ENCODE data around the gene OR2C3.
A peak's percentile ranks its signal among the peaks of the same experiment; 100 is the strongest.

OR2C3 gene

GRCh38 chr1:247536340-247536739, at the start of gene OR2C3:
TSS of gene OR2C3 (minus strand) at chr1:247536440. CDS start at chr1:247532511, 3,929 bp downstream.
- Histone ChIP-seq H2AFZ (ENCODE audit: low read length) (no peak within 1 kb of the TSS), H3K4me2 (ENCODE audit: low read depth, low read length, poor library complexity, severe bottlenecking) (no peak within 1 kb of the TSS), H3K9me2 (replicated peaks; ENCODE audit: low read depth, low read length) (no peaks in the 10 kb centered on the region), H4K20me1 (ENCODE audit: insufficient read depth, low read length, poor library complexity, severe bottlenecking) (no peaks in the 10 kb centered on the region), H3K79me2 (ENCODE audit: insufficient read depth, low read length) (no peaks in the 10 kb centered on the region), H3K36me3 (ENCODE audit: insufficient read depth, low read length) (no peaks in the 10 kb centered on the region), H3F3A (ENCODE audit: low read depth) (no peaks in the 10 kb centered on the region), H3K9ac (ENCODE audit: low read depth, low read length, poor library complexity, severe bottlenecking) (no peak within 1 kb of the TSS), H3K27me3 (ENCODE audit: insufficient read depth, low read length, poor library complexity, severe bottlenecking) (no peaks in the 10 kb centered on the region), H3K9me3 (ENCODE audit: insufficient read depth, low read depth, low read length) (0 out of 2 replicates have a peak, but pooled peaks cover 6% of the 10 kb centered on the region), H3K4me3 (ENCODE audit: low read length, poor library complexity, severe bottlenecking) (no peak within 1 kb of the TSS), H3K4me1 (ENCODE audit: insufficient read depth, low read length, poor library complexity, severe bottlenecking) (peaks cover 34% of the 10 kb centered on the region)
- TF ChIP-seq EZH2phosphoT487 (IDR thresholded peaks at IDR 0.05; ENCODE audit: borderline replicate concordance) (no peak), CTCF (conservative IDR thresholded peaks at IDR 0.05; ENCODE audit: low read length) (no peak)

- no peak overlapping the region for H3K4me2 ChIP-seq (ENCODE audit: low read depth, low read length, poor library complexity, severe bottlenecking)
- H4K20me1 ChIP-seq (ENCODE audit: insufficient read depth, low read length, poor library complexity, severe bottlenecking) = peaks cover 9% of the 10 kb centered on the region
- H3K9ac ChIP-seq (ENCODE audit: low read depth, low read length, poor library complexity, severe bottlenecking) = no peak overlapping the region
- no peaks in the 10 kb centered on the region for H3K4me1 ChIP-seq (ENCODE audit: insufficient read depth, low read length, poor library complexity, severe bottlenecking)
- H3K4me3 ChIP-seq (ENCODE audit: low read length, poor library complexity, severe bottlenecking) = no peak overlapping the region
- no peak overlapping the region for H2AFZ ChIP-seq (ENCODE audit: low read length)
- no peaks in the 10 kb centered on the region for H3F3A ChIP-seq (ENCODE audit: low read depth)
- TF ChIP-seq CTCF (conservative IDR thresholded peaks at IDR 0.05; ENCODE audit: low read length) (no peak), EZH2phosphoT487 (IDR thresholded peaks at IDR 0.05; ENCODE audit: borderline replicate concordance) (no peak)
- H3K36me3 ChIP-seq (ENCODE audit: insufficient read depth, low read length) = peaks cover 51% of the 10 kb centered on the region
- H3K79me2 ChIP-seq (ENCODE audit: insufficient read depth, low read length) = no peaks in the 10 kb centered on the region
- no peaks in the 10 kb centered on the region for H3K9me3 ChIP-seq (ENCODE audit: insufficient read depth, low read depth, low read length)
- no peaks in the 10 kb centered on the region for H3K27me3 ChIP-seq (ENCODE audit: insufficient read depth, low read length, poor library complexity, severe bottlenecking)
- no peaks in the 10 kb centered on the region for H3K9me2 ChIP-seq (replicated peaks; ENCODE audit: low read depth, low read length)
Observed at GRCh38 chr1:247578946-247579460, 42.8 kb upstream of the OR2C3 start.

GRCh38 chr1:247576514-247576913, 40.3 kb upstream of the OR2C3 start:
- Histone ChIP-seq H3K36me3 (ENCODE audit: insufficient read depth, low read length) (peaks cover 71% of the 10 kb centered on the region), H3K27me3 (ENCODE audit: insufficient read depth, low read length, poor library complexity, severe bottlenecking) (no peaks in the 10 kb centered on the region), H3K4me1 (ENCODE audit: insufficient read depth, low read length, poor library complexity, severe bottlenecking) (no peaks in the 10 kb centered on the region), H2AFZ (ENCODE audit: low read length) (no peak overlapping the region), H3F3A (ENCODE audit: low read depth) (no peaks in the 10 kb centered on the region), H3K9me2 (replicated peaks; ENCODE audit: low read depth, low read length) (no peaks in the 10 kb centered on the region), H3K9me3 (ENCODE audit: insufficient read depth, low read depth, low read length) (no peaks in the 10 kb centered on the region), H3K9ac (ENCODE audit: low read depth, low read length, poor library complexity, severe bottlenecking) (no peak overlapping the region), H3K4me2 (ENCODE audit: low read depth, low read length, poor library complexity, severe bottlenecking) (no peak overlapping the region), H3K79me2 (ENCODE audit: insufficient read depth, low read length) (peaks cover 17% of the 10 kb centered on the region; the same call in 1 of the 2 replicates), H4K20me1 (ENCODE audit: insufficient read depth, low read length, poor library complexity, severe bottlenecking) (peaks cover 9% of the 10 kb centered on the region), H3K4me3 (ENCODE audit: low read length, poor library complexity, severe bottlenecking) (no peak overlapping the region)
- TF ChIP-seq EZH2phosphoT487 (IDR thresholded peaks at IDR 0.05; ENCODE audit: borderline replicate concordance) (no peak), CTCF (conservative IDR thresholded peaks at IDR 0.05; ENCODE audit: low read length) (peak; percentile 73)

Data from Loucy (cell line).